Frontal cortex (tissue), 1 donor: ENCODE measurements around the gene FAN1. TPM values are rescaled to one million over a fixed set of nuclear protein-coding genes. Genes with fewer than 3 reads are reported as not detected.

Experiments used
- small RNA-seq: library from RNA; depleted of rRNA; stranded (forward); fragments of <200 nt; gene quantifications from one replicate; pipeline ENCODE3, GENCODE V24; 2014
- total RNA-seq: library from RNA; depleted of rRNA; stranded (reverse); fragments of >200 nt; gene quantifications from one replicate; pipeline ENCODE4 v1.2.3, GENCODE V29; 2014

Gene FAN1
- total RNA-seq, 1 donor from 2014 or later: 22.8 TPM

Small RNAs within 50 kb of the gene (small RNA-seq; reads per million reads assigned to genes)
- gene RNU6-466P: not detected

Other genes with a start within 250 kb of the FAN1 start
- gene MTMR10, start 87.7 kb downstream of the FAN1 start, total RNA-seq: 6.1 TPM
- gene TRPM1, start 197.8 kb downstream of the FAN1 start, total RNA-seq: not detected